Fibroblast of villous mesenchyme (primary cell): ENCODE measurements around the gene CADPS. TPM values are rescaled to one million over a fixed set of nuclear protein-coding genes. Genes with fewer than 3 reads are reported as not detected.

ENCODE experiments used
- DNase-seq: peaks from one replicate; pipeline ENCODE4 v3.0.0-alpha.2; 2010; ENCODE audit warnings: low read depth
- H3K4me3 ChIP-seq: 2 replicates; pipeline ENCODE4 v1.5.1; 2011; ENCODE audit warnings: low read depth, mild to moderate bottlenecking, low read length
- CTCF ChIP-seq: IDR thresholded peaks from 2 replicates; pipeline ENCODE4 v1.5.1; 2012; ENCODE audit warnings: low read depth, mild to moderate bottlenecking, low read length; ENCODE audit not compliant: insufficient read depth
- total RNA-seq: library from RNA; depleted of rRNA; stranded (reverse); fragments of >200 nt; gene quantifications from 2 replicates; pipeline ENCODE4 v1.2.3, GENCODE V29; 2012

The CADPS gene
- total RNA-seq, 1 donor: not detected

DNA sequence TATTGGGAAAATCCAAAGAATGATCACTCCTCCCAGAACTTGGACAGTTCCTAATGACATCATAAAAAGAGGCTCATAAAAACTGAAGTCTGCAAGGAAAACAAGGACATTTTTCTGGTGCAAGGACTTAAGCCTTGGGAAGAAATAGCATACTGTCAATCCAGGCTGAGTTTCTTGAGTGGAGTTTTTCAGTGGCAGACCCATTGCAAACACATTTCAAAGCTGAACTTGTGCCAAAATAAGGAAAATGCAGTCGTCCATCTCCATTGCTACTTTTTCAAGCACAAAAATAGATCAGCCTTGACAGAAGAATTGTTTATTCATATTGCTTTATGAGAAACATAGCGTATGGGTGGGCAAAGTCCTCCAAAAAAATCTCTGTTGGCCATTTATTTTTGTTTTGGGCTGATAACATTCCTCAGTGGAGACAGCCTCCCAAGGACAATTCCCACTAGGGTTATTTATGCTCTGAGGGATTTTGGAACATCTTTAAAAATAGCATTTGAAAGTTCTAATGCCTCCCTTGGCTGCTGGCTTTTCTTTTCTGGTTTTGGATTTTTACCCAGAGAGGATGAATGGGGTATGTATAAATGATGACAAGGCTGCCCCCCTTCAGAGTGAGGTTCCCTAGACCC lies 220.0 kb downstream of the CADPS start:
- no peak for TF ChIP-seq CTCF
- no peak overlapping the region for H3K4me3 ChIP-seq
- no peak for DNase-seq

DNA sequence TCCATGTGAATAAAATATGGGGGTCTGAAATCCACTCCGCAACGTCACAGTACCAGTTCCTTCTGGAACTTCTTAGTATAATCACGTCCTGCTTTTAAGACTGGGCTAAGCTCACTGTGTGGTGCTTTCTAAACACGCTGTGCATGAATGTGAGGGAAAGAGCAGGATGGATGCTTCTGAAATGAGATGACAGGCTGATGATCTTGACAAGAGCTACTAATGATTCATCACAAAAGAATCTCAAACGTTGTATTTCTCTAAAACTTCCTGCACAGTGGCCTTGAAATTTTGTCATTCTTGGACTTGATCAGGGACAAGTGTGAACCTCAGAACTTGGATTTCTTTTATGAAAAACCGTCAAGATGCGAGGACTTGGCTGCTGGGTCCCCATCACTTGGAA lies 221.4 kb downstream of the CADPS start:
- no peak for DNase-seq
- no peak for TF ChIP-seq CTCF
- H3K4me3 ChIP-seq: no peak overlapping the region

GRCh38 chr3:62647711-62648110 lies 227.5 kb downstream of the CADPS start:
- DNase-seq: no peak
- TF ChIP-seq CTCF: no peak
- no peak overlapping the region for H3K4me3 ChIP-seq

GRCh38 chr3:62644493-62644892 lies 230.7 kb downstream of the CADPS start:
- no peak overlapping the region for H3K4me3 ChIP-seq
- no peak for DNase-seq
- no peak for TF ChIP-seq CTCF

DNA sequence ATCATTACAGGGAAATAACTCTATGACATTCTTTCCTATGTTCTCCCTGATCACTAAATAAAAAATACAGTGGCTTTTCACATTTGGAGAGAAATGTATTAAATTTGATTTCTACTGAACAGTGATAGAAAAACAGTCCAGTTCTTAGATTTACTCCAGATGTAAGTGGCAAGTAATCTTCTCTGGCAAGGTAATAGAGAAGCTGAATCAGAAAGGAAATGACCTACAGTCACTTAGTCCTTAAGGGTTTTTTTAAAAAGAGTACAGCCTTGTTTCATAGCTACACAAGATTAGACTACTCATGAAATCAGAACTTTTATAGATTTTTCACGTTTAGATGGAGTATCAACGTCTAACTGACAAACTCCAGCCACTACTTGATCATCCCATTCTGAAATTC lies 236.9 kb downstream of the CADPS start:
- TF ChIP-seq CTCF: no peak
- H3K4me3 ChIP-seq: no peak overlapping the region
- DNase-seq: no peak

DNA sequence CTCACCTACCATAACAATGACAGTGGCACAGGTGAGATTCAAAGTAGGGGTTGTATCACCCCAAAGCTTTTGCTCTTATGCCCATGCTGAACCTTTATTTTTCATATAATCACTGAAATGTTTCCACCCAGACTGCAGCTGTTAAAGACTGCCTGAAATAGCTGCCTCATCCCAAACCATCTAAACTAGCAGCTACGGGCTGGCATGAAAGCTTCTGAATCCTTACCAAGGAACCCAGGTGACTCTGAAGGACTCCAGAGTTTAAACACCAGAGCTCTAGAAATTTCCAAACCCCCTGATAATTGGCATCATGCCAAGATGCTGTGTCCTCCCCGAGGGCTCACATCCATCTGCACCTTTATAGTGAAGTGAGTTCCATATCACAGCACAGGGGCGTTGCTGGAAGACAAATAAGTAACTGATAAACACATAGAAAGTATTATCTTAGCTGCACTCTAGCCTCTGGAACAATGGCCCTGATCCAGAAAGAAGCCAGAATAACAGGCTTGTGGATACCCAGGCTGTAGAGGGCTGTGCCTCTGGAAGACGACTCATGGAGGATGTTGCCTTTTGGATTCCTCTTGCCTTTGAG lies 238.9 kb downstream of the CADPS start:
- TF ChIP-seq CTCF: no peak
- DNase-seq: no peak
- no peak overlapping the region for H3K4me3 ChIP-seq
